GM18517 (cell line): Measurements from ENCODE around the gene SDK1.

Source experiments
- ATAC-seq: cut with Tn5 transposase; IDR thresholded peaks from one replicate; pipeline ENCODE4 v1.9.1; 2021; ENCODE audit warnings: mild to moderate bottlenecking, moderate library complexity; ENCODE audit not compliant: unreplicated experiment

SDK1 gene

GRCh38 chr7:3327099-3327498 is 26.0 kb downstream of the SDK1 start:
- ATAC-seq: no peak

- no peak for ATAC-seq
Observed at GRCh38 chr7:3327655-3328054, 26.6 kb downstream of the SDK1 start.

GRCh38 chr7:3332308-3332707 is 31.3 kb downstream of the SDK1 start:
- no peak for ATAC-seq

- ATAC-seq: no peak
Observed at GRCh38 chr7:3333861-3334260, 32.8 kb downstream of the SDK1 start.

- ATAC-seq: no peak
Observed at GRCh38 chr7:3336042-3336665, 35.1 kb downstream of the SDK1 start.

- no peak for ATAC-seq
Observed at GRCh38 chr7:3338161-3338560, 37.1 kb downstream of the SDK1 start.

GRCh38 chr7:3345699-3346481 is 44.8 kb downstream of the SDK1 start:
- ATAC-seq: no peak

GRCh38 chr7:3349126-3349525 is 48.1 kb downstream of the SDK1 start:
- ATAC-seq: no peak

- no peak for ATAC-seq
Observed at GRCh38 chr7:3356173-3356572, 55.1 kb downstream of the SDK1 start.

GRCh38 chr7:3358991-3359390 is 57.9 kb downstream of the SDK1 start:
- no peak for ATAC-seq

GRCh38 chr7:3367261-3367660 is 66.2 kb downstream of the SDK1 start:
- ATAC-seq: no peak

GRCh38 chr7:3370068-3370830 is 69.2 kb downstream of the SDK1 start:
- no peak for ATAC-seq

- no peak for ATAC-seq
Observed at GRCh38 chr7:3370921-3371320, 69.9 kb downstream of the SDK1 start.

- no peak for ATAC-seq
Observed at GRCh38 chr7:3371601-3372000, 70.5 kb downstream of the SDK1 start.

GRCh38 chr7:3374239-3374638 is 73.2 kb downstream of the SDK1 start:
- ATAC-seq: no peak

- no peak for ATAC-seq
Observed at GRCh38 chr7:3378390-3379150, 77.5 kb downstream of the SDK1 start.

GRCh38 chr7:3380034-3380433 is 79.0 kb downstream of the SDK1 start:
- ATAC-seq: no peak

GRCh38 chr7:3380886-3381685 is 80.0 kb downstream of the SDK1 start:
- no peak for ATAC-seq

- no peak for ATAC-seq
Observed at GRCh38 chr7:3386423-3387190, 85.6 kb downstream of the SDK1 start.

- ATAC-seq: no peak
Observed at GRCh38 chr7:3393862-3394261, 92.8 kb downstream of the SDK1 start.
